ENCODE measurements around the gene POM121C.
"Not testable (repeated sequence)": the region's sequence is repeated elsewhere in the genome, so short reads cannot be mapped to it uniquely, and the experiment has no call there.

- not testable (repeated sequence) for TF ChIP-seq POLR2A (IDR thresholded peaks at IDR 0.05; ENCODE audit: low read depth); CTCF (IDR thresholded peaks at IDR 0.05)
Observed at GRCh38 chr7:75419210-75419609, 66.9 kb downstream of the POM121C start.

Measured in esophagus muscularis mucosa (tissue), 3 donors.